Left lung (tissue), 10 donors: ENCODE data around the gene SIGLEC11. TPM values are rescaled to one million over a fixed set of nuclear protein-coding genes. Genes with fewer than 3 reads are reported as not detected.

Experiments used
- ATAC-seq: fragments of 200-7000 bp; cut with Tn5 transposase; one replicate; pipeline ENCODE4 v1.9.1; 2020; ENCODE audit warnings: moderate library complexity
- DNase-seq, 4 donors: peaks; one replicate each; pipeline ENCODE4 v3.0.0-alpha.2; 2013 to 2020
- H3K27ac ChIP-seq, 2 donors: fragments of 200-600 bp; sonication (generic) in 1 of 2; one replicate each; pipeline versions ENCODE4 v1.5.0 to v1.8.0; 2020 to 2021
- H3K27me3 ChIP-seq, 2 donors: fragments of 200-600 bp; sonication (generic) in 1 of 2; one replicate each; pipeline versions ENCODE4 v1.5.0 to v1.8.0; 2020 to 2021
- H3K36me3 ChIP-seq, 2 donors: fragments of 200-600 bp; sonication (generic) in 1 of 2; one replicate each; pipeline versions ENCODE4 v1.5.0 to v1.8.0; 2020 to 2021
- H3K4me1 ChIP-seq, 2 donors: fragments of 200-600 bp; one replicate each; pipeline ENCODE4 v1.8.0; 2021
- H3K4me3 ChIP-seq, 2 donors: fragments of 200-600 bp; sonication (generic) in 1 of 2; one replicate each; pipeline versions ENCODE4 v1.5.0 to v1.8.0; 2020 to 2021; ENCODE audit warnings: mild to moderate bottlenecking in 1 of 2
- H3K9me3 ChIP-seq, 2 donors: fragments of 200-600 bp; sonication (generic) in 1 of 2; one replicate each; pipeline versions ENCODE4 v1.5.0 to v1.8.0; 2020 to 2021
- intact Hi-C, 2 donors: fragments of 100-400 bp; cut with DNase I; formaldehyde crosslinking; loops; one replicate each; pipeline versions ENCODE4 v1.11.2 to v1.14.2; 2022
- polyA plus RNA-seq, 6 donors: library from polyadenylated mRNA; unstranded; fragments of 120-200 nt; gene quantifications; one replicate each; pipeline ENCODE4 v1.2.1, GENCODE V29; 2013; ENCODE audit not compliant: insufficient read length in 6 of 6
- total RNA-seq, 2 donors: library from RNA; stranded (reverse); fragmentation: NEBNext Ultra II Directional; extraction: Animal tissue kit (Norgen Biotek cat#: 25700); gene quantifications; one replicate each; pipeline ENCODE4 v1.2.1, GENCODE V29; 2021
- TF ChIP-seq, protein P1 (sequence below), 2 donors: fragments of 200-600 bp; sonication (generic) in 1 of 2; IDR thresholded peaks; one replicate each; pipeline versions ENCODE4 v1.5.0 to v1.8.0; 2021; ENCODE audit warnings: antibody characterized with exemption in 2 of 2
- donor health status: DM: no; HTN: yes; CAD: no.
- donor health status: DM: no; HTN: no; CAD: no.

Gene SIGLEC11
- total and polyA plus RNA-seq, 8 donors, result 0.34 to 4.9 (median 0.73) TPM

GRCh38 chr19:50003810-50004419 lies 42.9 kb upstream of the SIGLEC11 start:
- ATAC-seq (peak; percentile 89), DNase-seq (peak in 1 of 4 donors; percentile 57)
- intact Hi-C loops, result no loop called here
- Histone ChIP-seq H3K4me3 (no peak overlapping the region), H3K36me3 (peaks cover 0 to 100% of the 10 kb centered on the region in 2 donors), H3K4me1 (peaks cover 5 to 16% of the 10 kb centered on the region in 2 donors), H3K9me3 (no peaks in the 10 kb centered on the region), H3K27ac (no peak overlapping the region), H3K27me3 (no peaks in the 10 kb centered on the region)
- TF ChIP-seq, protein P1, sequence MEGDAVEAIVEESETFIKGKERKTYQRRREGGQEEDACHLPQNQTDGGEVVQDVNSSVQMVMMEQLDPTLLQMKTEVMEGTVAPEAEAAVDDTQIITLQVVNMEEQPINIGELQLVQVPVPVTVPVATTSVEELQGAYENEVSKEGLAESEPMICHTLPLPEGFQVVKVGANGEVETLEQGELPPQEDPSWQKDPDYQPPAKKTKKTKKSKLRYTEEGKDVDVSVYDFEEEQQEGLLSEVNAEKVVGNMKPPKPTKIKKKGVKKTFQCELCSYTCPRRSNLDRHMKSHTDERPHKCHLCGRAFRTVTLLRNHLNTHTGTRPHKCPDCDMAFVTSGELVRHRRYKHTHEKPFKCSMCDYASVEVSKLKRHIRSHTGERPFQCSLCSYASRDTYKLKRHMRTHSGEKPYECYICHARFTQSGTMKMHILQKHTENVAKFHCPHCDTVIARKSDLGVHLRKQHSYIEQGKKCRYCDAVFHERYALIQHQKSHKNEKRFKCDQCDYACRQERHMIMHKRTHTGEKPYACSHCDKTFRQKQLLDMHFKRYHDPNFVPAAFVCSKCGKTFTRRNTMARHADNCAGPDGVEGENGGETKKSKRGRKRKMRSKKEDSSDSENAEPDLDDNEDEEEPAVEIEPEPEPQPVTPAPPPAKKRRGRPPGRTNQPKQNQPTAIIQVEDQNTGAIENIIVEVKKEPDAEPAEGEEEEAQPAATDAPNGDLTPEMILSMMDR (IDR thresholded peaks at IDR 0.05), result no peak

DNA sequence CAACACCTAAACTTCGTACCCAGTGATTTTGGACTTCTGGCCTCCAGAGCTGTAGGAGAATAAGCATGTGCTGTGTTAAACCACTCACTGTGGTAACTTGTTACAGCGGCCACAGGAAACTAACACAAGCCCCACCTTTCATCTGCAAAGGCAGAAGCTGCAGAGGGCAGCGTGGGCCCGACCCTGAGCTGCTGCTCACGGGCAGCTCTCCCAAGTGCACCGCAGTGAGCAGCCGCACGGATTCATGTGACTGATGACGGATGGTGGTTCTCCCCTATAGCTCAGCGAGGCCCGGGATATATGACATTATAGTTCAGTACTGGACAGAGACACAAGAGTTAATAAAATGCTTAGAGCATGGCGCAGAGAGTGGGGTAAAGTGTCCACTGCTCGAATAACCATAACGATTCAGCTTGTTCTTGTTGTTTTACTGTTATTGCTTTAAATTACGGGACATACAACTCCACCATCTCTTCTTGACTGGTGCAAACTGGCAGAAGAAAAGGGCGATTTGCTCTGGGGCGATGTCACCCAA lies 42.3 kb upstream of the SIGLEC11 start:
- TF ChIP-seq, protein P1 (IDR thresholded peaks at IDR 0.05), result no peak
- intact Hi-C loops, result no loop called here
- Histone ChIP-seq H3K4me1 (peaks cover 5 to 16% of the 10 kb centered on the region in 2 donors), H3K27me3 (no peaks in the 10 kb centered on the region), H3K4me3 (no peak overlapping the region), H3K9me3 (no peaks in the 10 kb centered on the region), H3K36me3 (peaks cover 0 to 100% of the 10 kb centered on the region in 2 donors), H3K27ac (no peak overlapping the region)
- ATAC-seq, result no peak
- peak in 1 of 4 donors; percentile 52 for DNase-seq

- no peaks in the 10 kb centered on the region for H3K9me3 ChIP-seq
- DNase-seq (no peak), ATAC-seq (no peak)
- peaks cover 0 to 99% of the 10 kb centered on the region in 2 donors for H3K36me3 ChIP-seq
- H3K27me3 ChIP-seq, result no peaks in the 10 kb centered on the region
- no peak overlapping the region for H3K27ac ChIP-seq
- no peak overlapping the region for H3K4me3 ChIP-seq
- TF ChIP-seq, protein P1 (IDR thresholded peaks at IDR 0.05), result no peak
- peaks cover 5 to 16% of the 10 kb centered on the region in 2 donors for H3K4me1 ChIP-seq
- intact Hi-C loops, result no loop called here
Measured at GRCh38 chr19:50002386-50002960, 41.5 kb upstream of the SIGLEC11 start.

DNA sequence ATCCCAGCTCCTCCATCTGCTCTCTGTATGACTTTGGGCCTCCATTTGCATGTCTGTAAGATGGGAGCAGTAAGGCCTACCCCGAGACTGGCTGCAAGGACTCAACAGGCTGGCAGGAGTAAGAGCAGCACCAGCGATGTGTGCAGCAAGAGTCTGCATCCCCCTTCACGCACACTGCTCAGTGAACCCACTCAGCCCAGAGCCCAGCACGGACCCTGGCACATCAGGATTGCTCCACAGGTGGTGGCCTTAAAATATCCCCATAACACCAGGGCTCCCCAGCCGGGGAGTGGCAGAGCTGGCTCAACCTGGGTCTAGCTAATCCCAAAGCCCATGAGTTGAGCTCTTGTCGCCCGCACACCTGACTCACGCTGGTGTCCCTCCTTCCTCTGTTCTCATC lies 40.8 kb upstream of the SIGLEC11 start:
- H3K36me3 ChIP-seq, result peaks cover 0 to 99% of the 10 kb centered on the region in 2 donors
- no peak for ATAC-seq

More for the DNA sequence above, 40.8 kb upstream of the SIGLEC11 start:
- H3K27me3 ChIP-seq, result no peaks in the 10 kb centered on the region
- H3K4me1 ChIP-seq, result peaks cover 5 to 16% of the 10 kb centered on the region in 2 donors
- H3K4me3 ChIP-seq, result no peak overlapping the region
- intact Hi-C loops, result no loop called here
- DNase-seq, result peak in 1 of 4 donors; percentile 50
- TF ChIP-seq, protein P1 (IDR thresholded peaks at IDR 0.05), result no peak
- no peak overlapping the region for H3K27ac ChIP-seq
- no peaks in the 10 kb centered on the region for H3K9me3 ChIP-seq
